Lower leg skin (tissue), 4 donors: ENCODE measurements around the gene CTH. TPM values are rescaled to one million over a fixed set of nuclear protein-coding genes. Genes with fewer than 3 reads are reported as not detected.
"Not testable (repeated sequence)": the region's sequence is repeated elsewhere in the genome, so short reads cannot be mapped to it uniquely, and the experiment has no call there.

Experiments
- DNase-seq, 2 donors: peaks; one replicate each; pipeline ENCODE4 v3.0.0-alpha.2; 2019; ENCODE audit warnings: low spot score in 2 of 2
- H3K4me3 ChIP-seq: fragments of 200-600 bp; sonication (generic); 2 replicates; pipeline ENCODE4 v1.5.1; 2017; ENCODE audit warnings: mild to moderate bottlenecking, low read depth; ENCODE audit not compliant: poor library complexity, severe bottlenecking
- POLR2A ChIP-seq, 2 donors: fragments of 450-650 bp; IDR thresholded peaks; one replicate each; pipeline ENCODE4 v1.6.1; 2016 to 2017; ENCODE audit warnings: antibody characterized with exemption in 2 of 2, mild to moderate bottlenecking in 1 of 2, moderate library complexity in 1 of 2
- WGBS, 2 donors: methylation state at CpG; one replicate each; pipeline ENCODE4 v1.1.5; 2018; 5-methylcytosine and 5-hydroxymethylcytosine counted together
- intact Hi-C: fragments of 100-400 bp; cut with DNase I; formaldehyde crosslinking; loops from one replicate; pipeline ENCODE4 v1.15.0; 2023; ENCODE audit warnings: low total_unique reads
- total RNA-seq, 4 donors: library from RNA; depleted of rRNA; stranded (reverse); fragments of >200 nt; gene quantifications; one replicate each; pipeline ENCODE4 v1.1.0, GENCODE V29; 2016
- TF ChIP-seq, protein P1 (sequence below), 3 donors: fragments of 450-650 bp; IDR thresholded peaks; one replicate each; pipeline ENCODE4 v1.5.1; 2016; ENCODE audit warnings: antibody characterized with exemption in 3 of 3, mild to moderate bottlenecking in 3 of 3, moderate library complexity in 2 of 3

Gene CTH
- total RNA-seq, 4 donors from 2014 or later = 0.88 to 2.8 (median 2.2) TPM

DNA sequence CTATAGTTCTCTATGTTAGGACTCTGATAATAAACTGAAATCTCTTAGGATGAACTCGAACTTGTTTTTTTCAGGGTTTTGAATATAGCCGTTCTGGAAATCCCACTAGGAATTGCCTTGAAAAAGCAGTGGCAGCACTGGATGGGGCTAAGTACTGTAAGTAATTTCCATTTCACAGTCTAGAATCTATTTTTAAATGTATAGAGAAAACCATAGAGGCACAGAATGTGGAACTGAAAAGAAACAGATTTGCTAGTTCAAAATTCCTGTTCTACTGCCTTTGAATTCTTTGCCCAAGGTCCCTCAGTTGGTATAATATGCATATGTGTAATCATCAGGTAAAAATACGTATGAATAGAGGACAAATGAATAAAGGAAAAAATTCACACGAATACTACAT is 4.8 kb downstream of the CTH start:
- DNase-seq = no peak
- H3K4me3 ChIP-seq = no peak overlapping the region
- intact Hi-C loops = no loop called here
- no peak for TF ChIP-seq POLR2A (IDR thresholded peaks at IDR 0.05)
- TF ChIP-seq, protein P1, sequence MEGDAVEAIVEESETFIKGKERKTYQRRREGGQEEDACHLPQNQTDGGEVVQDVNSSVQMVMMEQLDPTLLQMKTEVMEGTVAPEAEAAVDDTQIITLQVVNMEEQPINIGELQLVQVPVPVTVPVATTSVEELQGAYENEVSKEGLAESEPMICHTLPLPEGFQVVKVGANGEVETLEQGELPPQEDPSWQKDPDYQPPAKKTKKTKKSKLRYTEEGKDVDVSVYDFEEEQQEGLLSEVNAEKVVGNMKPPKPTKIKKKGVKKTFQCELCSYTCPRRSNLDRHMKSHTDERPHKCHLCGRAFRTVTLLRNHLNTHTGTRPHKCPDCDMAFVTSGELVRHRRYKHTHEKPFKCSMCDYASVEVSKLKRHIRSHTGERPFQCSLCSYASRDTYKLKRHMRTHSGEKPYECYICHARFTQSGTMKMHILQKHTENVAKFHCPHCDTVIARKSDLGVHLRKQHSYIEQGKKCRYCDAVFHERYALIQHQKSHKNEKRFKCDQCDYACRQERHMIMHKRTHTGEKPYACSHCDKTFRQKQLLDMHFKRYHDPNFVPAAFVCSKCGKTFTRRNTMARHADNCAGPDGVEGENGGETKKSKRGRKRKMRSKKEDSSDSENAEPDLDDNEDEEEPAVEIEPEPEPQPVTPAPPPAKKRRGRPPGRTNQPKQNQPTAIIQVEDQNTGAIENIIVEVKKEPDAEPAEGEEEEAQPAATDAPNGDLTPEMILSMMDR (IDR thresholded peaks at IDR 0.05) = no peak
- 74 to 84% methylated on average over 4 of the region's 4 CpGs for WGBS, 2 donors

DNA sequence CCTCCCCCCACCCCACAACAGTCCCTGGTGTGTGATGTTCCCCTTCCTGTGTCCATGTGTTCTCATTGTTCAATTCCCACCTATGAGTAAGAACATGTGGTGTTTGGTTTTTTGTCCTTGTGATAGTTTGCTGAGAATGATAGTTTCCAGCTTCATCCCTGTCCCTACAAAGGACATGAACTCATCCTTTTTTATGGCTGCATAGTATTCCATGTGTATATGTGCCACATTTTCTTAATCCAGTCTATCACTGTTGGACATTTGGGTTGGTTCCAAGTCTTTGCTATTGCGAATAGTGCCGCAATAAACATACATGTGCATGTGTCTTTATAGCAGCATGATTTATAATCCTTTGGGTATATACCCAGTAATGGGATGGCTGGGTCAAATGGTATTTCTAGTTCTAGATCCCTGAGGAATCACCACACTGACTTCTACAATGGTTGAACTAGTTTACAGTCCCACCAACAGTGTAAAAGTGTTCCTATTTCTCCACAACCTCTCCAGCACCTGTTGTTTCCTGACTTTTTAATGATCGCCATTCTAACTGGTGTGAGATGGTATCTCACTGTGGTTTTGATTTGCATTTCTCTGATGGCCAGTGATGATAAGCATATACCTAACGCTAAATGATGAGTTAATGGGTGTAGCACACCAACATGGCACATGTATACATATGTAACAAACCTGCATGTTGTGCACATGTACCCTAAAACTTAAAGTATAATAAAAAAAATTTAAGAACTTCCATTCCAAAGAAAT is 8.1 kb downstream of the CTH start:
- WGBS, 2 donors = 89 to 90% methylated on average over 4 of the region's 4 CpGs
- DNase-seq, intact Hi-C loops, H3K4me3 ChIP-seq: not testable (repeated sequence)

DNA sequence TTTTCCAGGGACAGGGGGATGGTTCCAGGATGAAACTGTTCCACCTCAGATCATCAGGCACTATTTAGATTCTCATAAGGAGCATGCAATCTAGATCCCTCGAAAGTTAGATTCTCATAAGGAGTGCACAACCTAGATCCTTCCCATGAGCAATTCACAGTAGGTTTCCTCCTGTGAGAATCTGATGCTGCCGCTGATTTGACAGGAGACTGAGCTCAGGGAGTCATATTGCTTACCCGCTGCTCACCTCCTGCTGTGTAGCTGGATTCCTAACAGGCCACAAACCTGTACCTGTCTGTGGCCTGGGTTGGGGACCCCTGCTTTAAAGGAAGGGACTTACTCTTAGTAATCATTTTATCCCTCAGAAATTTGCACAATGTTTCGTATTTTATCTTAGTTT is 9.3 kb downstream of the CTH start:
- intact Hi-C loops = no loop called here
- DNase-seq = no peak
- TF ChIP-seq, protein P1 (IDR thresholded peaks at IDR 0.05) = no peak
- no peak for TF ChIP-seq POLR2A (IDR thresholded peaks at IDR 0.05)
- no peak overlapping the region for H3K4me3 ChIP-seq
- WGBS, 2 donors = 90 to 94% methylated on average over 4 of the region's 4 CpGs

DNA sequence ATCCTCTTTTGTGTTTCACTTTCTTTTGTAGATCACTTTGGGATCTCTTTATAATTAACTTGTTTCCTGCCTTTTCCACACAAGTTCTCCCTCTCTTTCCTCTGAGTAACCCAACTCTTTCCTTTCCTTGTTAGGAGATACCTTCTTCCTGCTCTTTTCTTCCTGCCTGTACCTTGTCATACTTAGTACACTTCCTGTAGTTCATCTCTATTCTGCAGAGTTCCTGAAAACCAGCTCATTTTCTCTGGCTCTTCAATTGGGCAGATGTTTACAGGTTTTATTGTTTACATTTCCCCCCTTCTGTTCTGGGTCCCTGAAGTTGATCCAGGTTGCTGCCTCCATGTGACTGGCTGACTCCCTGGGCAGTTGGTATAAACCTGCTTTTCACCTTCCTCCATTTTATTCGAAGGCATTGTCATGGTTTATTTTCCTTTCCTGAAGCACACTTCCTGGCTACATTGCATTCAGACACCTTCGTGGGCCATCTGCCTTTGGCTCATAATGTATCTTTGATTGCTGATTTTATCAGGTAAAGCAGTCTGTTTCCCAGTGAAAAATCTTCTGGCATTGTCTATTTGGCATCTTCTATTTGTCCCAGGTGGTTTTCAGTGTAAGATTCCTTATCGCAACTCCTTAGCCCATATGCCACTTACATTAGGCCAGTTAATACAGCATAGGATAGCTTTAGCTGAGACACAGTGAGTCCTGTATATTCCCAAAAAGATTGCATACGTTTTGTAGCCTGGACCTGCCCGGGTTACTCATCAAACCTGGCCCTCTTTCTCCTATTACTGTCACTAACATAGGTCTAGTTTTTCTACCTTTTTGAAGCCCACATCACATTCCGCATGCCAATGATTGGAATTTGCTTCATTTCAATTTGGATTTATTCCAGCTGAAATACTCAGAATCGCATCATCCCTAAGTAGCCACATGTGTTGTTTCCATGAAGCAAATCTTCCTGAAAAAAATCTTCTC is 15.4 kb downstream of the CTH start:
- 65 to 68% methylated on average over 7 of the region's 7 CpGs for WGBS, 2 donors
- DNase-seq = no peak
- TF ChIP-seq, protein P1 (IDR thresholded peaks at IDR 0.05) = no peak
- no peak for TF ChIP-seq POLR2A (IDR thresholded peaks at IDR 0.05)
- no peak overlapping the region for H3K4me3 ChIP-seq
- intact Hi-C loops = no loop called here

DNA sequence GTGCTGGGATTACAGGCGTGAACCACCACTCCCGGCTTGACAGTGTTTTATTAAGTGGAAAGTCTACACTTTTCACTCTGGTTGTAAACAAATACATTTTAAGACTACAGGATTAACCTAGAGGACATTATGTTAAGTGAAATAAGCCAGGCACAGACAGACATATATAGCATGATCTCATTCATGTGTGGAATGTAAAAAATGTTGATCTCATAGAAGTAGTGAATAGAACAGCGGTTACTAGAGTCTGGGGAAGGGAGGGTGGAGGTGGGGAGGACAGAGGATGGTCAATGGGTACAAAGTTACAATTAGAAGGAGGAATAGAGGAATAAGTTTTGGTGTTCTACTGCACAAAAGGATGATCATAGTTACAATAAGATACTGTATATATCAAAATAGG is 16.9 kb downstream of the CTH start:
- no peak for DNase-seq
- no peak overlapping the region for H3K4me3 ChIP-seq
- WGBS, 2 donors = 90 to 91% methylated on average over 3 of the region's 3 CpGs
- intact Hi-C loops = no loop called here
- TF ChIP-seq POLR2A (IDR thresholded peaks at IDR 0.05) = no peak
- TF ChIP-seq, protein P1 (IDR thresholded peaks at IDR 0.05) = no peak

DNA sequence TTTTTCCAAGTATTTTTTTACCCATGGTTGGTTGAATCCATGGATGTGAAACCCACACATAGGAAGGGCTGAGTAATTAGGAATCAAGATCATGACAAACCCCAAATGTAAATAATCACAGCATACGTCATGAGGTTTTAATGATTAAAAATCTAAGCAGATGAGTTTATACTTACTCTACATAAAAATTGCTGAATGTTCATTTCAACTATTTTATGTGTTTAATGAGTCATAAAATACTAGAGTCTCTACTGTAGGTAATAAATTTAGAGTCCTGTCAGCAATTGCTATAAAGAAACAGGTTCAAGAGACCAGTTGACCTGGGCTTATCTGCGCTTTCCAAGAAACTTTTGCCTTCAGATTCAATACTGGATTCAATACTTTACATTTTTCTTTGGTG is 18.2 kb downstream of the CTH start:
- no peak for DNase-seq
- H3K4me3 ChIP-seq = no peak overlapping the region
- WGBS, 2 donors = 90 to 92% methylated on average over 2 of the region's 2 CpGs
- no peak for TF ChIP-seq POLR2A (IDR thresholded peaks at IDR 0.05)
- TF ChIP-seq, protein P1 (IDR thresholded peaks at IDR 0.05) = no peak
- intact Hi-C loops = no loop called here
